GM12875 (cell line): ENCODE data around the gene CLUH.

Experiments used
- H3K4me3 ChIP-seq: one replicate; pipeline ENCODE4 v1.5.1; 2011; ENCODE audit warnings: low read depth, low read length, control low read depth
- TF ChIP-seq, protein P1 (sequence below): IDR thresholded peaks from 2 replicates; pipeline ENCODE4 v1.5.1; 2011; ENCODE audit warnings: low read depth, mild to moderate bottlenecking, control low read depth, inconsistent platforms, low read length, moderate library complexity, borderline replicate concordance; ENCODE audit not compliant: insufficient read depth

CLUH gene

DNA sequence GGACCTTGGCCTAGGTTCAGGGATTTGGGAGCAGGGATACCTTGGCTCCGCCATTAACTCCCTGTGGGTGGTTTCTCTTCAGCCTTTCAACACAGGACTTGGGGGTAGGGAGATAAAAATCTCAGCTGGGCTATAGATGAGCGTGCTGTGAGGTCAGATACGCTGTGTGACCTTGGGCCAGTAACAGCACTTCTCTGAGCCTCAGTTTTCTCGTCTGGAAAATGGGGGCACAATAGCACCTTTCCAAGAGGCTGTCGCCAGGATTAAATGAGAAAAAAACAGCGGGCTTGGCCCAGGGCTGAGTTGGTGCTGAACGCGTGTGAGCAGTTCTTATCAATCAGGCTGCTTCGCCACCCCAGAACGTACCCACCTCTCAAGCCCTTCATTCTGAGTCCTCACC lies 20.2 kb upstream of the CLUH start:
- TF ChIP-seq, protein P1, sequence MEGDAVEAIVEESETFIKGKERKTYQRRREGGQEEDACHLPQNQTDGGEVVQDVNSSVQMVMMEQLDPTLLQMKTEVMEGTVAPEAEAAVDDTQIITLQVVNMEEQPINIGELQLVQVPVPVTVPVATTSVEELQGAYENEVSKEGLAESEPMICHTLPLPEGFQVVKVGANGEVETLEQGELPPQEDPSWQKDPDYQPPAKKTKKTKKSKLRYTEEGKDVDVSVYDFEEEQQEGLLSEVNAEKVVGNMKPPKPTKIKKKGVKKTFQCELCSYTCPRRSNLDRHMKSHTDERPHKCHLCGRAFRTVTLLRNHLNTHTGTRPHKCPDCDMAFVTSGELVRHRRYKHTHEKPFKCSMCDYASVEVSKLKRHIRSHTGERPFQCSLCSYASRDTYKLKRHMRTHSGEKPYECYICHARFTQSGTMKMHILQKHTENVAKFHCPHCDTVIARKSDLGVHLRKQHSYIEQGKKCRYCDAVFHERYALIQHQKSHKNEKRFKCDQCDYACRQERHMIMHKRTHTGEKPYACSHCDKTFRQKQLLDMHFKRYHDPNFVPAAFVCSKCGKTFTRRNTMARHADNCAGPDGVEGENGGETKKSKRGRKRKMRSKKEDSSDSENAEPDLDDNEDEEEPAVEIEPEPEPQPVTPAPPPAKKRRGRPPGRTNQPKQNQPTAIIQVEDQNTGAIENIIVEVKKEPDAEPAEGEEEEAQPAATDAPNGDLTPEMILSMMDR = no peak
- no peak overlapping the region for H3K4me3 ChIP-seq

DNA sequence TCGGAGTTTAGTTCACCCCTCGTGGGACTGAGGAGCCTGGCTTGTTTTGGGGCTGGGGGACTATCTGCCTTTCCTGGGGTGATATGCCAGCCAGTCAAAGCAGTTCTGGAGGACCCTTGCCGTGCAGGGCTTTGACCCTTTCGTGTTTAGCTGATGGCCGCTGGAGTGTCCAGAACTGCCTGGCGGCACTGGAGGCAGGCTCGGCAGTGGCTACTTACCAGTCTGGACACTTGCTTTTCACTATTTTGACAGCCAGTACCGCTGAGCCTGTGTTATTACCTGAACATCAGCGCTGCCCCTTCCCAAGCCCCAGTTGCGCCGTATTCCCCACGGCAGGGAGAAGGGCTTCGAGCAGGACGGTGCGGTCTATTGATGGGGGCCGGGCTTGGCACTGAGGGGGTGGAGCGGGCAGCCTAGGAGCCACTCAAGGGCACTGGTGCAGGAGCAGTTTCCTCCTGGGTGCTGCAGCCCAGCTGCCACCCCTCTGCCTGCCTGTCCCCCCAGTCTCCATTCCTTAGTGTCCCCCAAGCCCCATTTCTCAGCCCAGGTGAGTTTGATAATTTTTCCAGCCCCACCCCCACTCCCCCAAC lies 19.3 kb upstream of the CLUH start:
- H3K4me3 ChIP-seq = no peak overlapping the region
- TF ChIP-seq, protein P1 = no peak

GRCh38 chr17:2724784-2725164 lies 13.2 kb upstream of the CLUH start:
- TF ChIP-seq, protein P1 = no peak
- H3K4me3 ChIP-seq = no peak overlapping the region

DNA sequence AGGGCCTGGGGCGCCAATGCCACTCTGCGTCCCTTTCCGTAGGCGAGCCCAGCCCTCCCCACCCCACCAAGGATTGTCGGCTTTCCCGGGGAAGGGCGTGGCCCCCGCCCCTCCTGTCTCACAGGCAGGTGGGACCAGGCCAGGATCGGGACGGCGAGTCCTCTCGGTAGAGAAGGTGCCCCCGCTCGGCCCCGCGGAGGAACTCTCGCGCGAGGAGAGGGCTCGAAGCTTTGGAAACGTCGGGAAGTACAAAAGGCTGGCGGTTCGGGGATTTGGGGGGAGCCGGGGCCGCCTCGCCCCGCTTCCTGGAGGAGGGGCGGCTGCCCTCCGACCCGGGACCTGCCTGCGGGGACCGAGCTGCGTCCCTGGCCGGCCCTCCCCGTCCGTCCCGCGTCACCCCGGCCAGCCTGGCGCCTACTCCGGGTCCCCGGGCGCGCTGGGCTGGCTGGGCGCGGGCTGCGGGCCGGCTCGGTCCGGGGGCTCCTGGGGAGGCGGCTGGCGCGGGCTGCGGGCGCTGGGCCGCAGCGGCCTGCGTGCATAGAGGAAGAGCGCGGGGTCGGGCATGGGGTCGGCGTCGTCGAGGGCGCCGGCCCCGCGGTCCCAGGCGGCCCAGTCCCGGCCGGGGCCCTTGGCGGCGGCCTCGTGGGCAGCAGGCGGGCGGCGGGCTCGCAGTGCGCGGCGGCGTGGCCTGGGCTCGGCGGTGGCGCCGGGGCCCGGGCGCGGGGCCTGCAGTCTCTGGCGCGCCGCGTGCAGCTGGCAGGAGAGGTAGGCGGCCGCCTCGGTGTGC lies 12.6 kb upstream of the CLUH start:
- TF ChIP-seq, protein P1 = no peak
- H3K4me3 ChIP-seq = no peak overlapping the region

GRCh38 chr17:2723505-2723996 lies 12.0 kb upstream of the CLUH start:
- TF ChIP-seq, protein P1 = no peak
- no peak overlapping the region for H3K4me3 ChIP-seq

GRCh38 chr17:2722611-2723010 lies 11.0 kb upstream of the CLUH start:
- TF ChIP-seq, protein P1 = no peak
- H3K4me3 ChIP-seq = no peak overlapping the region

DNA sequence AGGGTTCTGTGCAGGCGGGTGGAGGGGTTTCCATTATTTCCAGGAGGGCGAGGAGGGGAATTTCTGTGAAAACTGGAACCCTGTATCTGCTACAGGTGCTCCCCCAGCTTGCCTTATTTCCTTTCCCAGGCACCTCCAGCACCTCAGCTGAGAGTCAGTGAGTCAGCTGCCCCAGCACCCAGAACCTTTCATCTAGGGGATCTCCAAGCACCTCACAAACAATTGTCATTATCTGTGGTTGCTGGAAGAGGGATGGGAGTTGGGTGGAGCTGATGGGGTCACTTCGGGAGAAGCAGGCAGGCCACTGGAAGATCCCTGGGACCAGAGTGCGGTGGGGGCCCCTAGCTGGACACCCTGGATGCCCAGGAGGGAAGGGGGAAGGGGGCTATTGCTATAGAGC lies 10.0 kb upstream of the CLUH start:
- no peak overlapping the region for H3K4me3 ChIP-seq
- TF ChIP-seq, protein P1 = no peak
